Measurements from ENCODE around the gene TCF4.
A peak's percentile ranks its signal among the peaks of the same experiment; 100 is the strongest.

Gene TCF4

DNA sequence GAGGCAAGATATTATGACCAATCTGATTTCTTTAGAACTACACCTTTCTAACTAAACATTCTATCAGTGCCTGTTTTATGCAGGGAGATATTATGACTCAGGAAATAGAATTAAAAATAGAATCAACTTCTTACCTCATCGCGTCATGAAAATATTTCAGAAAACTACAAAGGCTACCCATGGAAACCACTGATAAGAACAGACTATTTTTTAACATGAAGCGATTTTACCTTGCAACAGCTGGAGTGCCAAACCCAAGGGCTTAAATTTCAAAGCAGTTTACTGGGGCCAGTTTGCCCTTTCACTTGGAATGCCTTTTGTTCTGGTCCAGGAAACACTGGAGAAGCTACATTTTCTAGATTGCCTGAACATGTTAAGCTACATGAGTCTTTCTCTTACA lies 323.9 kb downstream of the TCF4 start:
- Histone ChIP-seq H3K27me3 (replicated peaks in 2 of 5; ENCODE audit: control insufficient read depth in 4 of 5, insufficient read depth in 5 of 5, low read length in 4 of 5) (no peaks in the 10 kb centered on the region), H3K27ac (ENCODE audit: insufficient read depth in 1 of 2, low read depth in 1 of 2, low read length in 2 of 2, poor library complexity in 1 of 2, severe bottlenecking in 2 of 2) (no peak overlapping the region), H3K4me1 (ENCODE audit: control extremely low read depth in 1 of 4, control insufficient read depth in 4 of 4, insufficient read depth in 4 of 4, low read length in 3 of 4) (peaks cover 8 to 40% (median 27%) of the 10 kb centered on the region in 4 experiments), H3K4me3 (ENCODE audit: control insufficient read depth in 1 of 7, extremely low read depth in 1 of 7, insufficient read depth in 4 of 7, low read depth in 2 of 7, low read length in 6 of 7) (no peak overlapping the region), H3K9me3 (ENCODE audit: control extremely low read depth in 1 of 5, control insufficient read depth in 4 of 5, insufficient read depth in 2 of 5, low read depth in 1 of 5, low read length in 4 of 5) (no peaks in the 10 kb centered on the region), H3K36me3 (ENCODE audit: control insufficient read depth in 4 of 4, insufficient read depth in 4 of 4, low read length in 3 of 4) (peaks cover 13 to 42% (median 25%) of the 10 kb centered on the region in 4 experiments)
- 38% methylated on average over 1 of the region's 3 CpGs for WGBS (ENCODE audit: insufficient coverage)
- ChIA-PET CTCF (interaction anchor here (0.9 to 1.1 kb wide), 2 partner anchors 25 to 30 kb away, joined by 3 read pairs; no protein-coding TSS in a partner anchor), POLR2A (no interaction called here)
- DNase-seq: peak in 2 of 3 donors; percentile 19 to 48

GRCh38 chr18:55262021-55262560 lies 325.9 kb downstream of the TCF4 start:
- CTCF ChIA-PET: interaction anchor here (0.7 to 2.0 kb wide), 4 partner anchors 16 to 1089 kb away, joined by 3 to 6 read pairs (median 3); no protein-coding TSS in a partner anchor
- Histone ChIP-seq H3K27ac (ENCODE audit: insufficient read depth in 1 of 2, low read depth in 1 of 2, low read length in 2 of 2, poor library complexity in 1 of 2, severe bottlenecking in 2 of 2) (no peak overlapping the region), H3K4me1 (ENCODE audit: control extremely low read depth in 1 of 4, control insufficient read depth in 4 of 4, insufficient read depth in 4 of 4, low read length in 3 of 4) (peaks cover 2 to 28% (median 12%) of the 10 kb centered on the region in 4 experiments), H3K27me3 (replicated peaks in 2 of 5; ENCODE audit: control insufficient read depth in 4 of 5, insufficient read depth in 5 of 5, low read length in 4 of 5) (no peaks in the 10 kb centered on the region), H3K9me3 (ENCODE audit: control extremely low read depth in 1 of 5, control insufficient read depth in 4 of 5, insufficient read depth in 2 of 5, low read depth in 1 of 5, low read length in 4 of 5) (no peaks in the 10 kb centered on the region), H3K36me3 (ENCODE audit: control insufficient read depth in 4 of 4, insufficient read depth in 4 of 4, low read length in 3 of 4) (peaks cover 16 to 41% (median 28%) of the 10 kb centered on the region in 4 experiments), H3K4me3 (ENCODE audit: control insufficient read depth in 1 of 7, extremely low read depth in 1 of 7, insufficient read depth in 4 of 7, low read depth in 2 of 7, low read length in 6 of 7) (no peak overlapping the region)
- no peak for DNase-seq
- POLR2A ChIA-PET: no interaction called here
- no CpG with 5 or more reads among the region's 1 CpG for WGBS (ENCODE audit: insufficient coverage)

- H3K9me3 ChIP-seq (ENCODE audit: control extremely low read depth in 1 of 5, control insufficient read depth in 4 of 5, insufficient read depth in 2 of 5, low read depth in 1 of 5, low read length in 4 of 5): no peaks in the 10 kb centered on the region
- DNase-seq: no peak
- no peaks in the 10 kb centered on the region for H3K27me3 ChIP-seq (replicated peaks in 2 of 5; ENCODE audit: control insufficient read depth in 4 of 5, insufficient read depth in 5 of 5, low read length in 4 of 5)
- WGBS (ENCODE audit: insufficient coverage): 100% methylated on average over 3 of the region's 4 CpGs
- ChIA-PET POLR2A (no interaction called here), CTCF (interaction anchor here (0.7 to 2.0 kb wide), 4 partner anchors 11 to 1090 kb away, joined by 3 to 6 read pairs (median 3); no protein-coding TSS in a partner anchor)
- peaks cover 2 to 22% (median 7%) of the 10 kb centered on the region in 4 experiments for H3K4me1 ChIP-seq (ENCODE audit: control extremely low read depth in 1 of 4, control insufficient read depth in 4 of 4, insufficient read depth in 4 of 4, low read length in 3 of 4)
- no peak overlapping the region for H3K27ac ChIP-seq (ENCODE audit: insufficient read depth in 1 of 2, low read depth in 1 of 2, low read length in 2 of 2, poor library complexity in 1 of 2, severe bottlenecking in 2 of 2)
- H3K4me3 ChIP-seq (ENCODE audit: control insufficient read depth in 1 of 7, extremely low read depth in 1 of 7, insufficient read depth in 4 of 7, low read depth in 2 of 7, low read length in 6 of 7): no peak overlapping the region
- peaks cover 15 to 45% (median 30%) of the 10 kb centered on the region in 4 experiments for H3K36me3 ChIP-seq (ENCODE audit: control insufficient read depth in 4 of 4, insufficient read depth in 4 of 4, low read length in 3 of 4)
Observed at GRCh38 chr18:55261253-55261652, 326.7 kb downstream of the TCF4 start.

DNA sequence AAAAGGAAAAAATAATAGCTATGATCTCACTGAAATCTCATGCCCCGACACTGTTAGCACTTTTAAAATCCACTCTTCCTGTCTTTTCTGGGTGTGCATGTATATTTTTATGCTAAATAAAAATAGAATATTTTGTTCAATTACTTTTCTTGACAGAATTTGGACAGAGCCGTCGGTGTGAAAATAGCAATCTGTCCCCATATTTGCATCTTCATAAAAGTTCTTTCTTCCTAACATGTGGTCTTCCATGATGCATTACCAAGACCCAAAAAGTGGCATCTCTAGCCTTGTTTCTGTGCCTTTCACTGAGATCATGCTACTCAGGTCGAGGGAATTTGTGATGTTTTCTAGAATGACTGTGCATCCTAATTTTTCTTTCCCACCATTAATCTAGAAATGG lies 329.9 kb downstream of the TCF4 start:
- Histone ChIP-seq H3K9me3 (ENCODE audit: control extremely low read depth in 1 of 5, control insufficient read depth in 4 of 5, insufficient read depth in 2 of 5, low read depth in 1 of 5, low read length in 4 of 5) (peaks cover 0 to 3% (median 0%) of the 10 kb centered on the region in 5 experiments), H3K4me3 (ENCODE audit: control insufficient read depth in 1 of 7, extremely low read depth in 1 of 7, insufficient read depth in 4 of 7, low read depth in 2 of 7, low read length in 6 of 7) (no peak overlapping the region), H3K4me1 (ENCODE audit: control extremely low read depth in 1 of 4, control insufficient read depth in 4 of 4, insufficient read depth in 4 of 4, low read length in 3 of 4) (no peaks in the 10 kb centered on the region), H3K27ac (ENCODE audit: insufficient read depth in 1 of 2, low read depth in 1 of 2, low read length in 2 of 2, poor library complexity in 1 of 2, severe bottlenecking in 2 of 2) (no peak overlapping the region), H3K27me3 (replicated peaks in 2 of 5; ENCODE audit: control insufficient read depth in 4 of 5, insufficient read depth in 5 of 5, low read length in 4 of 5) (no peaks in the 10 kb centered on the region), H3K36me3 (ENCODE audit: control insufficient read depth in 4 of 4, insufficient read depth in 4 of 4, low read length in 3 of 4) (peaks cover 14 to 72% (median 32%) of the 10 kb centered on the region in 4 experiments)
- DNase-seq: no peak
- ChIA-PET POLR2A (no interaction called here), CTCF (no interaction called here)
- no CpG with 5 or more reads among the region's 4 CpGs for WGBS (ENCODE audit: insufficient coverage)

DNA sequence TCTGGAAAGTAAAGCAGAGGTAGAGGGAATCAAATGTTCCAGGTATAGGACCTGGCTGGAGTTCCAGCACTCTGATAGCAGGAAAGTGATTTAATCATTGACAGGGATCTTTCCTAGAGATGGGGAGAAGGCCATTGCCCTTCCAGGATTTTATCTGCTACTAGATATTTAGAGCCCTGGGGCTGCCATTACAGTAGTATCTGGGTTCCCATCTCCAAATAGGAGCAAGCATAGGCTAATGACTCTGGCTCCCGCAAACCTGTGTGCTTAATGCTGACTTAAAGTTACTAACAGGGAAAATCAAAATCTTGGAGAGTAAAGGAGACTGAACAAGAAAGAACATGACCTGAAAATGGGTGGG lies 331.1 kb downstream of the TCF4 start:
- Histone ChIP-seq H3K4me3 (ENCODE audit: control insufficient read depth in 1 of 7, extremely low read depth in 1 of 7, insufficient read depth in 4 of 7, low read depth in 2 of 7, low read length in 6 of 7) (no peak overlapping the region), H3K27ac (ENCODE audit: insufficient read depth in 1 of 2, low read depth in 1 of 2, low read length in 2 of 2, poor library complexity in 1 of 2, severe bottlenecking in 2 of 2) (no peak overlapping the region), H3K4me1 (ENCODE audit: control extremely low read depth in 1 of 4, control insufficient read depth in 4 of 4, insufficient read depth in 4 of 4, low read length in 3 of 4) (peaks cover 0 to 10% (median 0%) of the 10 kb centered on the region in 4 experiments), H3K27me3 (replicated peaks in 2 of 5; ENCODE audit: control insufficient read depth in 4 of 5, insufficient read depth in 5 of 5, low read length in 4 of 5) (no peaks in the 10 kb centered on the region), H3K36me3 (ENCODE audit: control insufficient read depth in 4 of 4, insufficient read depth in 4 of 4, low read length in 3 of 4) (peaks cover 14 to 68% (median 31%) of the 10 kb centered on the region in 4 experiments), H3K9me3 (ENCODE audit: control extremely low read depth in 1 of 5, control insufficient read depth in 4 of 5, insufficient read depth in 2 of 5, low read depth in 1 of 5, low read length in 4 of 5) (peaks cover 0 to 3% (median 0%) of the 10 kb centered on the region in 5 experiments)
- WGBS (ENCODE audit: insufficient coverage): 100% methylated on average over 1 of the region's 1 CpG
- ChIA-PET POLR2A (no interaction called here), CTCF (interaction anchor here (0.9 to 1.1 kb wide), 2 partner anchors 10 kb away, joined by 3 read pairs; no protein-coding TSS in a partner anchor)
- no peak for DNase-seq

- CTCF ChIA-PET: interaction anchor here (0.9 to 1.1 kb wide), 2 partner anchors 10 kb away, joined by 3 read pairs; no protein-coding TSS in a partner anchor
- Histone ChIP-seq H3K27me3 (replicated peaks in 2 of 5; ENCODE audit: control insufficient read depth in 4 of 5, insufficient read depth in 5 of 5, low read length in 4 of 5) (no peaks in the 10 kb centered on the region), H3K27ac (ENCODE audit: insufficient read depth in 1 of 2, low read depth in 1 of 2, low read length in 2 of 2, poor library complexity in 1 of 2, severe bottlenecking in 2 of 2) (no peak overlapping the region), H3K4me1 (ENCODE audit: control extremely low read depth in 1 of 4, control insufficient read depth in 4 of 4, insufficient read depth in 4 of 4, low read length in 3 of 4) (peaks cover 0 to 11% (median 0%) of the 10 kb centered on the region in 4 experiments), H3K4me3 (ENCODE audit: control insufficient read depth in 1 of 7, extremely low read depth in 1 of 7, insufficient read depth in 4 of 7, low read depth in 2 of 7, low read length in 6 of 7) (no peak overlapping the region), H3K36me3 (ENCODE audit: control insufficient read depth in 4 of 4, insufficient read depth in 4 of 4, low read length in 3 of 4) (peaks cover 16 to 70% (median 31%) of the 10 kb centered on the region in 4 experiments), H3K9me3 (ENCODE audit: control extremely low read depth in 1 of 5, control insufficient read depth in 4 of 5, insufficient read depth in 2 of 5, low read depth in 1 of 5, low read length in 4 of 5) (peaks cover 0 to 3% (median 0%) of the 10 kb centered on the region in 5 experiments)
- POLR2A ChIA-PET: no interaction called here
- DNase-seq: no peak
- 100% methylated on average over 5 of the region's 7 CpGs for WGBS (ENCODE audit: insufficient coverage)
Observed at GRCh38 chr18:55256226-55256928, 331.6 kb downstream of the TCF4 start.

DNA sequence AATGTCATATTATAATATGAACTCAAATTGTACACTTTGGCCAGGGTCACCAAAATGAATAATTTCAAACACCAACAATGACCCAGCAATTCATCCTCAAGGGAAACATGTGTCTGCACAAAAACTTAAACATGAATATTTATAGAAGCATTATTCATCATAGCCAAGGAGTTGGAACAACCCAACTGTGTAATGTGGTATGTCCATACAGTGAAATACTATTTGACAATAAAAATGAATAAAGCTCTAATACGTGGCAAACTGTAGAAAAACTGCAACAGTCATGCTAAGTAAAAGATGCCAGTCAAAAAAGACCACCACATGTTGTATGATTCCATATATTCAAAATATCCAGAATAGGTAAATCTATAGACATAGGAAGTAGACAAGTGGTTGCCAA lies 334.2 kb downstream of the TCF4 start:
- DNase-seq: no peak
- WGBS (ENCODE audit: insufficient coverage): no CpG with 5 or more reads among the region's 1 CpG
- H3K4me1 ChIP-seq (ENCODE audit: control extremely low read depth in 1 of 4, control insufficient read depth in 4 of 4, insufficient read depth in 4 of 4, low read length in 3 of 4): peaks cover 0 to 11% (median under 1%) of the 10 kb centered on the region in 4 experiments
- POLR2A ChIA-PET: no interaction called here
- no peaks in the 10 kb centered on the region for H3K27me3 ChIP-seq (replicated peaks in 2 of 5; ENCODE audit: control insufficient read depth in 4 of 5, insufficient read depth in 5 of 5, low read length in 4 of 5)
- no peak overlapping the region for H3K4me3 ChIP-seq (ENCODE audit: control insufficient read depth in 1 of 7, extremely low read depth in 1 of 7, insufficient read depth in 4 of 7, low read depth in 2 of 7, low read length in 6 of 7)
- no peak overlapping the region for H3K27ac ChIP-seq (ENCODE audit: insufficient read depth in 1 of 2, low read depth in 1 of 2, low read length in 2 of 2, poor library complexity in 1 of 2, severe bottlenecking in 2 of 2)
- H3K9me3 ChIP-seq (ENCODE audit: control extremely low read depth in 1 of 5, control insufficient read depth in 4 of 5, insufficient read depth in 2 of 5, low read depth in 1 of 5, low read length in 4 of 5): peaks cover 0 to 3% (median 0%) of the 10 kb centered on the region in 5 experiments
- H3K36me3 ChIP-seq (ENCODE audit: control insufficient read depth in 4 of 4, insufficient read depth in 4 of 4, low read length in 3 of 4): peaks cover 15 to 59% (median 27%) of the 10 kb centered on the region in 4 experiments
- CTCF ChIA-PET: interaction anchor here (1.1 to 1.6 kb wide), 2 partner anchors 13 to 19 kb away, joined by 4 read pairs; no protein-coding TSS in a partner anchor
